Hematopoietic multipotent progenitor cell treated with erythropoietin and hydrocortisone succinate and interleukin-3 and kit ligand, for 17 days (in vitro differentiated cells): ENCODE results near the gene PMP22.
"Not testable (repeated sequence)": the region's sequence is repeated elsewhere in the genome, so short reads cannot be mapped to it uniquely, and the experiment has no call there.

Source experiments
- DNase-seq: peaks from one replicate; pipeline ENCODE4 v3.0.0-alpha.2; 2015; ENCODE audit warnings: low spot score

Gene PMP22

GRCh38 chr17:15255713-15256454 lies 9.2 kb downstream of the PMP22 start:
- no peak for DNase-seq

- no peak for DNase-seq
Observed at GRCh38 chr17:15250135-15250860, 14.8 kb downstream of the PMP22 start.

- no peak for DNase-seq
Observed at GRCh38 chr17:15249487-15249886, 15.6 kb downstream of the PMP22 start.

- DNase-seq = no peak
Observed at GRCh38 chr17:15247891-15248529, 17.1 kb downstream of the PMP22 start.

GRCh38 chr17:15245054-15245453 lies 20.1 kb downstream of the PMP22 start:
- DNase-seq = no peak

- no peak for DNase-seq
Observed at GRCh38 chr17:15240644-15241043, 24.5 kb downstream of the PMP22 start.

- DNase-seq = no peak
Observed at GRCh38 chr17:15239491-15239890, 25.6 kb downstream of the PMP22 start.

GRCh38 chr17:15238676-15239422 lies 26.3 kb downstream of the PMP22 start:
- DNase-seq = no peak

GRCh38 chr17:15238057-15238456 lies 27.1 kb downstream of the PMP22 start:
- DNase-seq = no peak

GRCh38 chr17:15237106-15237425 lies 28.1 kb downstream of the PMP22 start:
- DNase-seq = no peak

- peak; percentile 13 for DNase-seq
Observed at GRCh38 chr17:15236281-15237105, 28.6 kb downstream of the PMP22 start.

GRCh38 chr17:15233971-15234370 lies 31.2 kb downstream of the PMP22 start:
- DNase-seq = no peak

- peak; percentile 15 for DNase-seq
Observed at GRCh38 chr17:15233022-15233805, 31.9 kb downstream of the PMP22 start.

GRCh38 chr17:15232517-15232915 lies 32.6 kb downstream of the PMP22 start:
- peak; percentile 14 for DNase-seq

- DNase-seq = no peak
Observed at GRCh38 chr17:15231851-15232516, 33.1 kb downstream of the PMP22 start.

- DNase-seq = no peak
Observed at GRCh38 chr17:15230866-15231265, 34.3 kb downstream of the PMP22 start.

GRCh38 chr17:15221827-15222226 lies 43.3 kb downstream of the PMP22 start:
- not testable (repeated sequence) for DNase-seq

GRCh38 chr17:15220785-15221184 lies 44.3 kb downstream of the PMP22 start:
- no peak for DNase-seq

GRCh38 chr17:15216481-15216880 lies 48.6 kb downstream of the PMP22 start:
- no peak for DNase-seq

GRCh38 chr17:15213381-15214087 lies 51.6 kb downstream of the PMP22 start:
- DNase-seq = no peak
